ENCODE data around the gene PTPRU. TPM values are rescaled to one million over a fixed set of nuclear protein-coding genes. Genes with fewer than 3 reads are reported as not detected.

PTPRU gene
- total RNA-seq, 1 experiment from 2014 or later, result 25.7 TPM

GRCh38 chr1:29317916-29318530, 81.7 kb downstream of the PTPRU start:
- BruUV-seq (replicated peaks), result no TSS peak
- no peak for DNase-seq
- Histone ChIP-seq H2AFZ (ENCODE audit: low read length) (no peak overlapping the region), H3K9ac (ENCODE audit: low read length) (no peak overlapping the region), H3F3A (ENCODE audit: low read length, unreplicated experiment) (no peaks in the 10 kb centered on the region), H3K27ac (ENCODE audit: low read length) (no peak overlapping the region), H3K4me1 (ENCODE audit: insufficient read depth, low read length) (no peaks in the 10 kb centered on the region), H3K79me2 (ENCODE audit: low read length) (no peaks in the 10 kb centered on the region), H3K9me3 (ENCODE audit: low read length) (no peaks in the 10 kb centered on the region), H4K20me1 (ENCODE audit: low read length) (no peaks in the 10 kb centered on the region), H3K4me2 (ENCODE audit: low read length) (no peak overlapping the region), H3K27me3 (ENCODE audit: low read length) (no peaks in the 10 kb centered on the region), H3K9me2 (replicated peaks; ENCODE audit: low read length) (no peaks in the 10 kb centered on the region), H3K4me3 (ENCODE audit: low read length) (no peak overlapping the region), H3K36me3 (ENCODE audit: low read depth, low read length) (no peaks in the 10 kb centered on the region)
- intact Hi-C loops (cut with micrococcal nuclease), result no loop called here
- no peak for ATAC-seq
- CTCF ChIA-PET, result no interaction called here
- TF ChIP-seq EZH2 (IDR thresholded peaks at IDR 0.05; ENCODE audit: low read length, unreplicated experiment), result no peak
- no peak for TF ChIP-seq CTCF (conservative IDR thresholded peaks at IDR 0.05; ENCODE audit: low read depth, low read length)
- no peak for TF ChIP-seq EZH2phosphoT487 (IDR thresholded peaks at IDR 0.05; ENCODE audit: borderline replicate concordance, low read length)
- POLR2A ChIA-PET (ENCODE audit: unreplicated experiment), result no interaction called here

DNA sequence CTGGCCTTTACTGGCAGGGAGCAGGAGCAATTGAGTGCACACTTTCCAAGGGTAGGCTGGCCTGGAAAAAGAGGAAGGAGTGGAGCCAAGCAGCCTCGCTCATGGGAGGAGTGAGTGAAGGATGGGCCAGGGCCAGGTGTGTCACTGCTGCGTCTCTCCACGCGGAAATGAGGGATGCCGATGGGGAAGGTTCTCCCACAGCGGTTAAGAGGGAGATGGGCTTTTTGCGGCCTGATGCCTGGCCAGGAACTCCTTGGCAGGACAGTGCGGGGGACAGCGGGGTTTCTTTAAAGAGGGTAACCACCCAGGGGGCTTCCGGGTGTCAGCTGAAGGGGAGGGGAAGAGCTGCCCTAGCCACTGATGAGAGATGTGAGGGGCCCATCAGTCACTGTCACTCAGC, 82.4 kb downstream of the PTPRU start:
- no peaks in the 10 kb centered on the region for H3K9me2 ChIP-seq (replicated peaks; ENCODE audit: low read length)
- no peak overlapping the region for H3K9ac ChIP-seq (ENCODE audit: low read length)
- CTCF ChIA-PET, result no interaction called here
- no peaks in the 10 kb centered on the region for H4K20me1 ChIP-seq (ENCODE audit: low read length)
- POLR2A ChIA-PET (ENCODE audit: unreplicated experiment), result no interaction called here
- DNase-seq, result no peak
- no peaks in the 10 kb centered on the region for H3K4me1 ChIP-seq (ENCODE audit: insufficient read depth, low read length)
- no peaks in the 10 kb centered on the region for H3K79me2 ChIP-seq (ENCODE audit: low read length)
- no peak overlapping the region for H2AFZ ChIP-seq (ENCODE audit: low read length)
- intact Hi-C loops (cut with micrococcal nuclease), result no loop called here
- no peaks in the 10 kb centered on the region for H3K27me3 ChIP-seq (ENCODE audit: low read length)
- TF ChIP-seq EZH2phosphoT487 (IDR thresholded peaks at IDR 0.05; ENCODE audit: borderline replicate concordance, low read length) (no peak), CTCF (conservative IDR thresholded peaks at IDR 0.05; ENCODE audit: low read depth, low read length) (no peak)
- no peaks in the 10 kb centered on the region for H3K36me3 ChIP-seq (ENCODE audit: low read depth, low read length)
- BruUV-seq (replicated peaks), result no TSS peak
- no peaks in the 10 kb centered on the region for H3K9me3 ChIP-seq (ENCODE audit: low read length)
- no peak overlapping the region for H3K4me2 ChIP-seq (ENCODE audit: low read length)
- no peak overlapping the region for H3K27ac ChIP-seq (ENCODE audit: low read length)
- H3K4me3 ChIP-seq (ENCODE audit: low read length), result no peak overlapping the region
- H3F3A ChIP-seq (ENCODE audit: low read length, unreplicated experiment), result no peaks in the 10 kb centered on the region
- no peak for ATAC-seq

GRCh38 chr1:29319300-29320110, 83.2 kb downstream of the PTPRU start:
- Histone ChIP-seq H3K9me3 (ENCODE audit: low read length) (no peaks in the 10 kb centered on the region), H2AFZ (ENCODE audit: low read length) (no peak overlapping the region), H3K36me3 (ENCODE audit: low read depth, low read length) (no peaks in the 10 kb centered on the region), H3K27ac (ENCODE audit: low read length) (no peak overlapping the region), H3K79me2 (ENCODE audit: low read length) (no peaks in the 10 kb centered on the region), H3K4me1 (ENCODE audit: insufficient read depth, low read length) (no peaks in the 10 kb centered on the region), H3K4me2 (ENCODE audit: low read length) (no peak overlapping the region), H3K4me3 (ENCODE audit: low read length) (no peak overlapping the region), H4K20me1 (ENCODE audit: low read length) (no peaks in the 10 kb centered on the region), H3K9me2 (replicated peaks; ENCODE audit: low read length) (no peaks in the 10 kb centered on the region), H3F3A (ENCODE audit: low read length, unreplicated experiment) (no peaks in the 10 kb centered on the region), H3K9ac (ENCODE audit: low read length) (no peak overlapping the region), H3K27me3 (ENCODE audit: low read length) (no peaks in the 10 kb centered on the region)
- no TSS peak for BruUV-seq (replicated peaks)
- DNase-seq, result no peak
- no peak for TF ChIP-seq EZH2phosphoT487 (IDR thresholded peaks at IDR 0.05; ENCODE audit: borderline replicate concordance, low read length)
- no peak for TF ChIP-seq CTCF (conservative IDR thresholded peaks at IDR 0.05; ENCODE audit: low read depth, low read length)
- TF ChIP-seq EZH2 (IDR thresholded peaks at IDR 0.05; ENCODE audit: low read length, unreplicated experiment), result no peak
- no peak for ATAC-seq
- ChIA-PET CTCF (interaction anchor here (0.6 kb wide), 1 partner anchor 48 kb away, joined by 11 read pairs; no protein-coding TSS in a partner anchor), POLR2A (ENCODE audit: unreplicated experiment) (no interaction called here)
- intact Hi-C loops (cut with micrococcal nuclease), result no loop called here
